Sigmoid colon (tissue), 4 donors: ENCODE results near the gene MEOX2.

ENCODE experiments used
- EP300 ChIP-seq, 4 donors: sonication (generic); formaldehyde crosslinking; IDR thresholded peaks; one replicate each; pipeline ENCODE4 v1.6.1; 2017; ENCODE audit warnings: antibody characterized with exemption in 4 of 4
- POLR2A ChIP-seq, 2 donors: fragments of 450-650 bp; IDR thresholded peaks; one replicate each; pipeline ENCODE4 v1.6.1; 2016; ENCODE audit warnings: antibody characterized with exemption in 2 of 2, mild to moderate bottlenecking in 2 of 2, moderate library complexity in 2 of 2
- POLR2AphosphoS5 ChIP-seq, 4 donors: sonication (generic); formaldehyde crosslinking; IDR thresholded peaks; one replicate each; pipeline ENCODE4 v1.6.1; 2017; ENCODE audit warnings: antibody characterized with exemption in 4 of 4
- TF ChIP-seq, protein P1 (sequence below), 4 experiments: fragments of 450-650 bp in 3 of 4; fragments of 200-600 bp in 1 of 4; IDR thresholded peaks; one replicate each; pipeline ENCODE4 v1.5.1; 2016 to 2019; ENCODE audit warnings: antibody characterized with exemption in 4 of 4, mild to moderate bottlenecking in 3 of 4, moderate library complexity in 2 of 4

DNA sequence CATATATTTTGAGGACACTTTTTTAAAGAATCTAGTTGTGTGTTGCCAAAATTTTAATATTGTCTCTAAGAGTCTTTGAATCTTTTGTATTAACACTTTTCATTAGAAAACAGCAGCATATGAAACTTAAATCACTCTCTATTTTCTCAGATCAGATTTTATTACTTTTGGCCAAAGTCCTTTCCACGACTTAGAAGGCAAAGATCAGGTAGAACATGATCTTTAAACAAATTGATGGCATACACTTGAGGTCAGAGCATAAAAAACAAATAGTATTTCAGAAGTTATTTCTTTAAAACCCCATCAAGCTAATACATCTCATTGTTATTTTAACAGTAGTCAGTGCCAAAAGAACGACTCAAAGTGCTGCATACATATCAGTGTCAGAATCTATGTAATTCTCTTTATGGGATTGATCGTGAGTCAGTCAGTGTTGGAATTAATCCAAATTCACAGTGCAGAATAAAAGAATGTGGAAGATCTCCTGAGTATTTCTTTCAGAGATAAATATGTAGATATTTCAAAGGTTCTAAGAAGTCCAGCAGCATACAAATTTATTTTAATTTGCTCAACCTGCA, 115.1 kb downstream of the MEOX2 start:
- TF ChIP-seq, protein P1, sequence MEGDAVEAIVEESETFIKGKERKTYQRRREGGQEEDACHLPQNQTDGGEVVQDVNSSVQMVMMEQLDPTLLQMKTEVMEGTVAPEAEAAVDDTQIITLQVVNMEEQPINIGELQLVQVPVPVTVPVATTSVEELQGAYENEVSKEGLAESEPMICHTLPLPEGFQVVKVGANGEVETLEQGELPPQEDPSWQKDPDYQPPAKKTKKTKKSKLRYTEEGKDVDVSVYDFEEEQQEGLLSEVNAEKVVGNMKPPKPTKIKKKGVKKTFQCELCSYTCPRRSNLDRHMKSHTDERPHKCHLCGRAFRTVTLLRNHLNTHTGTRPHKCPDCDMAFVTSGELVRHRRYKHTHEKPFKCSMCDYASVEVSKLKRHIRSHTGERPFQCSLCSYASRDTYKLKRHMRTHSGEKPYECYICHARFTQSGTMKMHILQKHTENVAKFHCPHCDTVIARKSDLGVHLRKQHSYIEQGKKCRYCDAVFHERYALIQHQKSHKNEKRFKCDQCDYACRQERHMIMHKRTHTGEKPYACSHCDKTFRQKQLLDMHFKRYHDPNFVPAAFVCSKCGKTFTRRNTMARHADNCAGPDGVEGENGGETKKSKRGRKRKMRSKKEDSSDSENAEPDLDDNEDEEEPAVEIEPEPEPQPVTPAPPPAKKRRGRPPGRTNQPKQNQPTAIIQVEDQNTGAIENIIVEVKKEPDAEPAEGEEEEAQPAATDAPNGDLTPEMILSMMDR (IDR thresholded peaks at IDR 0.05), result no peak
- TF ChIP-seq EP300 (IDR thresholded peaks at IDR 0.05) (no peak), POLR2A (IDR thresholded peaks at IDR 0.05) (no peak), POLR2AphosphoS5 (IDR thresholded peaks at IDR 0.05) (no peak)
